ENCODE data around the gene BRK1.
"Not testable (repeated sequence)": the region's sequence is repeated elsewhere in the genome, so short reads cannot be mapped to it uniquely, and the experiment has no call there.

Gene BRK1

DNA sequence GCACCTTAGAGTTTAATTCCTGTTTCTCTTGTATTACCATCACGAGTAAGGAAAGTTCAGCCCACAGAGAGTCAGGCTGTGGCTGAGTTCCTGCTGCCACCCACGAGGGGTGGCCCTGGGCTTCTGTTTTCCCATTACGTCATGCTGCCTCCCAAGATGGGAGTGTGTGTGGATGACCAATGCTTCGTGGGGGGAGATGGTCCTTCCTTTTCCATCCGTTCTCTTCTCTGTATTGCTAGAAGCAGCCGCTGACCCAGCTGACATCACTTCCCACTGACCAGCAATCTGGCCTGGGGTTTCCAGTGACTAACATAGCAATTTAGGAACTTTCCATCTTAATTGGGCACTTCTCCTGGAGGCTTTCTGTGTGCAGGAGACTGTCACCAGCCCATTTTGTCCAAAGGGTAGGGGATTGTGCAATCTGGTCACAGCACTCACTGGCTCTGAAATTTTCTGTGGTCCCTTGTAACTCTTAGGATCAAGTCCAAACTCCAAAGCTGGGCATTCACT lies 58.5 kb downstream of the BRK1 start:
- Histone ChIP-seq H3K4me3 (ENCODE audit: low read depth, low read length) (no peak overlapping the region), H3K79me2 (no peaks in the 10 kb centered on the region), H3K4me2 (ENCODE audit: low read length) (no peak overlapping the region), H2AFZ (no peak overlapping the region), H3K9ac (no peak overlapping the region), H3K36me3 (ENCODE audit: control insufficient read depth, insufficient read depth, low read length) (no peaks in the 10 kb centered on the region), H3K9me3 (ENCODE audit: control insufficient read depth, low read length) (no peaks in the 10 kb centered on the region), H3K4me1 (no peaks in the 10 kb centered on the region), H3K27ac (no peak overlapping the region), H3K27me3 (ENCODE audit: control insufficient read depth, insufficient read depth, low read length) (no peaks in the 10 kb centered on the region)
- no peak for TF ChIP-seq CTCF (IDR thresholded peaks at IDR 0.05)

- H3K9me3 ChIP-seq (ENCODE audit: control insufficient read depth, low read length); H2AFZ ChIP-seq; H3K36me3 ChIP-seq (ENCODE audit: control insufficient read depth, insufficient read depth, low read length); H3K4me2 ChIP-seq (ENCODE audit: low read length); H3K9ac ChIP-seq; H3K4me1 ChIP-seq; H3K79me2 ChIP-seq; H3K27me3 ChIP-seq (ENCODE audit: control insufficient read depth, insufficient read depth, low read length); H3K4me3 ChIP-seq (ENCODE audit: low read depth, low read length); H3K27ac ChIP-seq: not testable (repeated sequence)
Measured at GRCh38 chr3:10175334-10175733, 59.9 kb downstream of the BRK1 start.

- H3K4me1 ChIP-seq; H3K27ac ChIP-seq; H3K9me3 ChIP-seq (ENCODE audit: control insufficient read depth, low read length); H3K79me2 ChIP-seq; H2AFZ ChIP-seq; H3K4me3 ChIP-seq (ENCODE audit: low read depth, low read length); H3K9ac ChIP-seq; H3K4me2 ChIP-seq (ENCODE audit: low read length); H3K27me3 ChIP-seq (ENCODE audit: control insufficient read depth, insufficient read depth, low read length); H3K36me3 ChIP-seq (ENCODE audit: control insufficient read depth, insufficient read depth, low read length): not testable (repeated sequence)
Measured at GRCh38 chr3:10176150-10176549, 60.7 kb downstream of the BRK1 start.

Data from parathyroid adenoma (tissue), 2 donors.